GM23338 (cell line): ENCODE measurements around the gene MED27. TPM values are rescaled to one million over a fixed set of nuclear protein-coding genes. Genes with fewer than 3 reads are reported as not detected.

Experiments
- ATAC-seq: fragments of 200-7000 bp; cut with Tn5 transposase; 3 replicates; pipeline ENCODE4 v1.9.1; 2020
- DNase-seq: peaks from one replicate; pipeline ENCODE4 v3.0.0-alpha.2; 2015; ENCODE audit warnings: low spot score
- H2AFZ ChIP-seq: fragments of 200-600 bp; sonication (generic); 2 replicates; pipeline ENCODE4 v1.8.0; 2016; ENCODE audit warnings: antibody characterized with exemption, mild to moderate bottlenecking, moderate library complexity
- H3F3A ChIP-seq: fragments of 200-600 bp; sonication (generic); replicated peaks from 2 replicates; pipeline ENCODE4 v1.8.0; 2017; ENCODE audit warnings: antibody characterized with exemption, mixed run types, low read depth
- H3K27ac ChIP-seq: fragments of 200-600 bp; sonication (generic); 2 replicates; pipeline ENCODE4 v1.6.1; 2016; ENCODE audit warnings: low read depth
- H3K27me3 ChIP-seq: fragments of 200-600 bp; sonication (generic); 2 replicates; pipeline ENCODE4 v1.8.0; 2016; ENCODE audit warnings: mild to moderate bottlenecking, mixed run types, moderate library complexity; ENCODE audit not compliant: insufficient read depth
- H3K36me3 ChIP-seq: fragments of 200-600 bp; sonication (generic); 2 replicates; pipeline ENCODE4 v1.8.0; 2016; ENCODE audit warnings: mild to moderate bottlenecking; ENCODE audit not compliant: insufficient read depth
- H3K4me1 ChIP-seq: fragments of 200-600 bp; sonication (generic); 2 replicates; pipeline ENCODE4 v1.8.0; 2016; ENCODE audit warnings: mild to moderate bottlenecking, moderate library complexity; ENCODE audit not compliant: insufficient read depth
- H3K4me2 ChIP-seq: fragments of 200-600 bp; sonication (generic); 2 replicates; pipeline ENCODE4 v1.7.1; 2017; ENCODE audit warnings: mixed run types
- H3K4me3 ChIP-seq: fragments of 200-600 bp; sonication (generic); 2 replicates; pipeline ENCODE4 v1.6.1; 2016; ENCODE audit warnings: mixed run types
- H3K79me2 ChIP-seq: fragments of 200-600 bp; sonication (generic); replicated peaks from 2 replicates; pipeline ENCODE4 v1.8.0; 2017; ENCODE audit warnings: mild to moderate bottlenecking; ENCODE audit not compliant: insufficient read depth
- H3K9me2 ChIP-seq: fragments of 200-600 bp; sonication (generic); 2 replicates; pipeline ENCODE4 v1.8.0; 2017; ENCODE audit not compliant: insufficient read depth
- H4K20me1 ChIP-seq: fragments of 200-600 bp; sonication (generic); replicated peaks from 2 replicates; pipeline ENCODE4 v1.8.0; 2017; ENCODE audit warnings: mild to moderate bottlenecking; ENCODE audit not compliant: insufficient read depth
- H3K27ac Mint-ChIP-seq: 2 replicates; pipeline ENCODE4 v1.8.0; 2020; ENCODE audit warnings: inconsistent platforms, mild to moderate bottlenecking, moderate library complexity, mixed read lengths
- H3K27me3 Mint-ChIP-seq: 3 replicates; pipeline ENCODE4 v1.8.0; 2022; ENCODE audit warnings: low read depth, mild to moderate bottlenecking, moderate library complexity, mixed read lengths, inconsistent platforms; ENCODE audit not compliant: insufficient read depth, poor library complexity
- H3K36me3 Mint-ChIP-seq: 3 replicates; pipeline ENCODE4 v1.8.0; 2021; ENCODE audit warnings: low read depth, mild to moderate bottlenecking, inconsistent platforms, moderate library complexity, mixed read lengths
- H3K4me1 Mint-ChIP-seq: 3 replicates; pipeline ENCODE4 v1.8.0; 2020; ENCODE audit warnings: mild to moderate bottlenecking, inconsistent platforms, mixed read lengths
- H3K4me3 Mint-ChIP-seq: 3 replicates; pipeline ENCODE4 v1.8.0; 2021; ENCODE audit warnings: moderate library complexity, mild to moderate bottlenecking, inconsistent platforms, mixed read lengths
- H3K9me3 Mint-ChIP-seq: 3 replicates; pipeline ENCODE4 v1.8.0; 2020; ENCODE audit warnings: moderate library complexity, mild to moderate bottlenecking, inconsistent platforms, mixed read lengths
- CREB1 ChIP-seq: fragments of 250-450 bp; sonication (Bioruptor Pico); IDR thresholded peaks from 2 replicates; pipeline ENCODE4 v1.5.0; 2020; ENCODE audit warnings: low read depth, mild to moderate bottlenecking, moderate library complexity
- EZH2 ChIP-seq: fragments of 200-600 bp; sonication (generic); IDR thresholded peaks from one replicate; pipeline ENCODE4 v1.8.0; 2017; ENCODE audit warnings: antibody characterized with exemption, mild to moderate bottlenecking, low read depth; ENCODE audit not compliant: unreplicated experiment
- EZH2phosphoT487 ChIP-seq: fragments of 200-600 bp; sonication (generic); IDR thresholded peaks from one replicate; pipeline ENCODE4 v1.8.1; 2018; ENCODE audit warnings: antibody characterized with exemption; ENCODE audit not compliant: unreplicated experiment
- JUNB ChIP-seq: IDR thresholded peaks from one replicate; pipeline ENCODE4 v1.6.1; 2016; ENCODE audit warnings: antibody characterized with exemption; ENCODE audit not compliant: unreplicated experiment
- NANOG ChIP-seq: IDR thresholded peaks from 2 replicates; pipeline ENCODE4 v1.6.1; 2016; ENCODE audit warnings: antibody characterized with exemption, borderline replicate concordance
- POLR2AphosphoS5 ChIP-seq: IDR thresholded peaks from 2 replicates; pipeline ENCODE4 v1.6.1; 2016; ENCODE audit warnings: antibody characterized with exemption, low read depth
- STAT1 ChIP-seq: IDR thresholded peaks from one replicate; pipeline ENCODE4 v1.6.1; 2016; ENCODE audit warnings: antibody characterized with exemption; ENCODE audit not compliant: unreplicated experiment
- ZNF114 ChIP-seq: fragments of 250-450 bp; sonication (Bioruptor Pico); IDR thresholded peaks from 2 replicates; pipeline ENCODE4 v1.5.0; 2020; ENCODE audit warnings: mild to moderate bottlenecking, moderate library complexity
- ZNF331 ChIP-seq: fragments of 250-450 bp; sonication (Bioruptor Pico); IDR thresholded peaks from 2 replicates; pipeline ENCODE4 v1.5.0; 2020; ENCODE audit warnings: low read depth, mild to moderate bottlenecking, moderate library complexity
- polyA plus RNA-seq: library from polyadenylated mRNA; unstranded; fragments of >200 nt; fragmentation: Nextera tagmentation; extraction: Ambion mirVana; gene quantifications from 2 replicates; pipeline ENCODE4 v1.2.1, GENCODE V29; 2016
- total RNA-seq: library from RNA; depleted of rRNA; stranded (reverse); fragments of >200 nt; shearing (Covaris generic); gene quantifications from 2 replicates; pipeline ENCODE4 v1.2.3, GENCODE V29; 2014
- TF ChIP-seq, protein P1 (sequence below): IDR thresholded peaks from one replicate; pipeline ENCODE4 v1.6.1; 2018; ENCODE audit warnings: antibody characterized with exemption; ENCODE audit not compliant: unreplicated experiment
- TF ChIP-seq, protein P2 (sequence below): IDR thresholded peaks from 2 replicates; pipeline ENCODE4 v1.6.1; 2016; ENCODE audit warnings: antibody characterized with exemption
- TF ChIP-seq, protein P3 (sequence below): fragments of 250-450 bp; sonication (Bioruptor Pico); IDR thresholded peaks from 2 replicates; pipeline ENCODE4 v1.5.0; 2020; ENCODE audit warnings: mild to moderate bottlenecking, moderate library complexity
- TF ChIP-seq, protein P4 (sequence below), 2 experiments: fragments of 200-600 bp in 1 of 2; sonication (generic) in 1 of 2; conservative IDR thresholded peaks; 2 replicates each; pipeline versions ENCODE4 v1.5.1 to v1.6.1; 2016 to 2017; ENCODE audit warnings: antibody characterized with exemption in 2 of 2, low read depth in 2 of 2, mild to moderate bottlenecking in 2 of 2, moderate library complexity in 1 of 2

MED27 gene
- total and polyA plus RNA-seq, 2 experiments from 2014 or later = 30.6 to 35.0 TPM

DNA sequence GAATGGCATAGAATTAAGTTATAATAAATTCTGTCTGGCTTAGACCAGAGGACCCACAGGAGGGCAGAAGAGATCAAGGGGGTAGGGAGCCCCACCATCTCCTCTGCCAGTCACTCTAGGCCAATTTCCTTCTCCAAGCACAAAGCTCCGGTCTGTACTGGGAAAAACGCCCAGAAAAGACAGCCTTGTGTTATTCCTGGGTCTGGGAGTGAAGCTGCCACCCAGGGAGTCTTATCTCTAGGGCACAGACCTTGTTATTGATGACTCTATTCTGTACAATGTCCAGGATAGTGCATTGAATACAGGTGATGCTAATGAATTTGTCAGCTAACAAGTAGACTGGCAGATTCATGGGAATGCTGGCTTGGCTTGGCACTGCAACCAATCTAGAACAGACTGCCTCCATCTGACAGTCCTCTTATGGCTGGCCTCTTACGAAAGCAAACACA, 60.7 kb downstream of the MED27 start:
- H3K27me3 Mint-ChIP-seq = no peaks in the 10 kb centered on the region
- no peak for DNase-seq
- H3K4me3 Mint-ChIP-seq = no peak overlapping the region

More for the DNA sequence above, 60.7 kb downstream of the MED27 start:
- no peaks in the 10 kb centered on the region for H3K27me3 ChIP-seq
- peaks cover 4% of the 10 kb centered on the region; the same call in 1 of the 2 replicates for H4K20me1 ChIP-seq
- H3K27ac ChIP-seq = no peak overlapping the region
- H3K9me3 Mint-ChIP-seq = no peaks in the 10 kb centered on the region
- no peak overlapping the region for H2AFZ ChIP-seq
- TF ChIP-seq, protein P1, sequence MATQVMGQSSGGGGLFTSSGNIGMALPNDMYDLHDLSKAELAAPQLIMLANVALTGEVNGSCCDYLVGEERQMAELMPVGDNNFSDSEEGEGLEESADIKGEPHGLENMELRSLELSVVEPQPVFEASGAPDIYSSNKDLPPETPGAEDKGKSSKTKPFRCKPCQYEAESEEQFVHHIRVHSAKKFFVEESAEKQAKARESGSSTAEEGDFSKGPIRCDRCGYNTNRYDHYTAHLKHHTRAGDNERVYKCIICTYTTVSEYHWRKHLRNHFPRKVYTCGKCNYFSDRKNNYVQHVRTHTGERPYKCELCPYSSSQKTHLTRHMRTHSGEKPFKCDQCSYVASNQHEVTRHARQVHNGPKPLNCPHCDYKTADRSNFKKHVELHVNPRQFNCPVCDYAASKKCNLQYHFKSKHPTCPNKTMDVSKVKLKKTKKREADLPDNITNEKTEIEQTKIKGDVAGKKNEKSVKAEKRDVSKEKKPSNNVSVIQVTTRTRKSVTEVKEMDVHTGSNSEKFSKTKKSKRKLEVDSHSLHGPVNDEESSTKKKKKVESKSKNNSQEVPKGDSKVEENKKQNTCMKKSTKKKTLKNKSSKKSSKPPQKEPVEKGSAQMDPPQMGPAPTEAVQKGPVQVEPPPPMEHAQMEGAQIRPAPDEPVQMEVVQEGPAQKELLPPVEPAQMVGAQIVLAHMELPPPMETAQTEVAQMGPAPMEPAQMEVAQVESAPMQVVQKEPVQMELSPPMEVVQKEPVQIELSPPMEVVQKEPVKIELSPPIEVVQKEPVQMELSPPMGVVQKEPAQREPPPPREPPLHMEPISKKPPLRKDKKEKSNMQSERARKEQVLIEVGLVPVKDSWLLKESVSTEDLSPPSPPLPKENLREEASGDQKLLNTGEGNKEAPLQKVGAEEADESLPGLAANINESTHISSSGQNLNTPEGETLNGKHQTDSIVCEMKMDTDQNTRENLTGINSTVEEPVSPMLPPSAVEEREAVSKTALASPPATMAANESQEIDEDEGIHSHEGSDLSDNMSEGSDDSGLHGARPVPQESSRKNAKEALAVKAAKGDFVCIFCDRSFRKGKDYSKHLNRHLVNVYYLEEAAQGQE = no peak
- no peak for TF ChIP-seq ZNF114 (CRISPR knock-in tag)
- TF ChIP-seq, protein P2, sequence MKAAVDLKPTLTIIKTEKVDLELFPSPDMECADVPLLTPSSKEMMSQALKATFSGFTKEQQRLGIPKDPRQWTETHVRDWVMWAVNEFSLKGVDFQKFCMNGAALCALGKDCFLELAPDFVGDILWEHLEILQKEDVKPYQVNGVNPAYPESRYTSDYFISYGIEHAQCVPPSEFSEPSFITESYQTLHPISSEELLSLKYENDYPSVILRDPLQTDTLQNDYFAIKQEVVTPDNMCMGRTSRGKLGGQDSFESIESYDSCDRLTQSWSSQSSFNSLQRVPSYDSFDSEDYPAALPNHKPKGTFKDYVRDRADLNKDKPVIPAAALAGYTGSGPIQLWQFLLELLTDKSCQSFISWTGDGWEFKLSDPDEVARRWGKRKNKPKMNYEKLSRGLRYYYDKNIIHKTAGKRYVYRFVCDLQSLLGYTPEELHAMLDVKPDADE = no peak
- TF ChIP-seq EZH2phosphoT487 = no peak
- TF ChIP-seq, protein P3, sequence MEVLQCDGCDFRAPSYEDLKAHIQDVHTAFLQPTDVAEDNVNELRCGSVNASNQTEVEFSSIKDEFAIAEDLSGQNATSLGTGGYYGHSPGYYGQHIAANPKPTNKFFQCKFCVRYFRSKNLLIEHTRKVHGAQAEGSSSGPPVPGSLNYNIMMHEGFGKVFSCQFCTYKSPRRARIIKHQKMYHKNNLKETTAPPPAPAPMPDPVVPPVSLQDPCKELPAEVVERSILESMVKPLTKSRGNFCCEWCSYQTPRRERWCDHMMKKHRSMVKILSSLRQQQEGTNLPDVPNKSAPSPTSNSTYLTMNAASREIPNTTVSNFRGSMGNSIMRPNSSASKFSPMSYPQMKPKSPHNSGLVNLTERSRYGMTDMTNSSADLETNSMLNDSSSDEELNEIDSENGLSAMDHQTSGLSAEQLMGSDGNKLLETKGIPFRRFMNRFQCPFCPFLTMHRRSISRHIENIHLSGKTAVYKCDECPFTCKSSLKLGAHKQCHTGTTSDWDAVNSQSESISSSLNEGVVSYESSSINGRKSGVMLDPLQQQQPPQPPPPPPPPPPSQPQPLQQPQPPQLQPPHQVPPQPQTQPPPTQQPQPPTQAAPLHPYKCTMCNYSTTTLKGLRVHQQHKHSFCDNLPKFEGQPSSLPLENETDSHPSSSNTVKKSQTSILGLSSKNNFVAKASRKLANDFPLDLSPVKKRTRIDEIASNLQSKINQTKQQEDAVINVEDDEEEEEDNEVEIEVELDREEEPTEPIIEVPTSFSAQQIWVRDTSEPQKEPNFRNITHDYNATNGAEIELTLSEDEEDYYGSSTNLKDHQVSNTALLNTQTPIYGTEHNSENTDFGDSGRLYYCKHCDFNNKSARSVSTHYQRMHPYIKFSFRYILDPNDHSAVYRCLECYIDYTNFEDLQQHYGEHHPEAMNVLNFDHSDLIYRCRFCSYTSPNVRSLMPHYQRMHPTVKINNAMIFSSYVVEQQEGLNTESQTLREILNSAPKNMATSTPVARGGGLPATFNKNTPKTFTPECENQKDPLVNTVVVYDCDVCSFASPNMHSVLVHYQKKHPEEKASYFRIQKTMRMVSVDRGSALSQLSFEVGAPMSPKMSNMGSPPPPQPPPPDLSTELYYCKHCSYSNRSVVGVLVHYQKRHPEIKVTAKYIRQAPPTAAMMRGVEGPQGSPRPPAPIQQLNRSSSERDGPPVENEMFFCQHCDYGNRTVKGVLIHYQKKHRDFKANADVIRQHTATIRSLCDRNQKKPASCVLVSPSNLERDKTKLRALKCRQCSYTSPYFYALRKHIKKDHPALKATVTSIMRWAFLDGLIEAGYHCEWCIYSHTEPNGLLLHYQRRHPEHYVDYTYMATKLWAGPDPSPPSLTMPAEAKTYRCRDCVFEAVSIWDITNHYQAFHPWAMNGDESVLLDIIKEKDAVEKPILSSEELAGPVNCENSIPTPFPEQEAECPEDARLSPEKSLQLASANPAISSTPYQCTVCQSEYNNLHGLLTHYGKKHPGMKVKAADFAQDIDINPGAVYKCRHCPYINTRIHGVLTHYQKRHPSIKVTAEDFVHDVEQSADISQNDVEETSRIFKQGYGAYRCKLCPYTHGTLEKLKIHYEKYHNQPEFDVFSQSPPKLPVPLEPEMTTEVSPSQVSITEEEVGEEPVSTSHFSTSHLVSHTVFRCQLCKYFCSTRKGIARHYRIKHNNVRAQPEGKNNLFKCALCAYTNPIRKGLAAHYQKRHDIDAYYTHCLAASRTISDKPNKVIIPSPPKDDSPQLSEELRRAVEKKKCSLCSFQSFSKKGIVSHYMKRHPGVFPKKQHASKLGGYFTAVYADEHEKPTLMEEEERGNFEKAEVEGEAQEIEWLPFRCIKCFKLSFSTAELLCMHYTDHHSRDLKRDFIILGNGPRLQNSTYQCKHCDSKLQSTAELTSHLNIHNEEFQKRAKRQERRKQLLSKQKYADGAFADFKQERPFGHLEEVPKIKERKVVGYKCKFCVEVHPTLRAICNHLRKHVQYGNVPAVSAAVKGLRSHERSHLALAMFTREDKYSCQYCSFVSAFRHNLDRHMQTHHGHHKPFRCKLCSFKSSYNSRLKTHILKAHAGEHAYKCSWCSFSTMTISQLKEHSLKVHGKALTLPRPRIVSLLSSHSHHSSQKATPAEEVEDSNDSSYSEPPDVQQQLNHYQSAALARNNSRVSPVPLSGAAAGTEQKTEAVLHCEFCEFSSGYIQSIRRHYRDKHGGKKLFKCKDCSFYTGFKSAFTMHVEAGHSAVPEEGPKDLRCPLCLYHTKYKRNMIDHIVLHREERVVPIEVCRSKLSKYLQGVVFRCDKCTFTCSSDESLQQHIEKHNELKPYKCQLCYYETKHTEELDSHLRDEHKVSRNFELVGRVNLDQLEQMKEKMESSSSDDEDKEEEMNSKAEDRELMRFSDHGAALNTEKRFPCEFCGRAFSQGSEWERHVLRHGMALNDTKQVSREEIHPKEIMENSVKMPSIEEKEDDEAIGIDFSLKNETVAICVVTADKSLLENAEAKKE (CRISPR knock-in tag) = no peak
- no peak for TF ChIP-seq NANOG
- TF ChIP-seq EZH2 = no peak
- TF ChIP-seq POLR2AphosphoS5 = no peak
- TF ChIP-seq CREB1 (CRISPR knock-in tag) = no peak
- no peak for TF ChIP-seq ZNF331 (CRISPR knock-in tag)
- no peak for TF ChIP-seq STAT1
- TF ChIP-seq, protein P4, sequence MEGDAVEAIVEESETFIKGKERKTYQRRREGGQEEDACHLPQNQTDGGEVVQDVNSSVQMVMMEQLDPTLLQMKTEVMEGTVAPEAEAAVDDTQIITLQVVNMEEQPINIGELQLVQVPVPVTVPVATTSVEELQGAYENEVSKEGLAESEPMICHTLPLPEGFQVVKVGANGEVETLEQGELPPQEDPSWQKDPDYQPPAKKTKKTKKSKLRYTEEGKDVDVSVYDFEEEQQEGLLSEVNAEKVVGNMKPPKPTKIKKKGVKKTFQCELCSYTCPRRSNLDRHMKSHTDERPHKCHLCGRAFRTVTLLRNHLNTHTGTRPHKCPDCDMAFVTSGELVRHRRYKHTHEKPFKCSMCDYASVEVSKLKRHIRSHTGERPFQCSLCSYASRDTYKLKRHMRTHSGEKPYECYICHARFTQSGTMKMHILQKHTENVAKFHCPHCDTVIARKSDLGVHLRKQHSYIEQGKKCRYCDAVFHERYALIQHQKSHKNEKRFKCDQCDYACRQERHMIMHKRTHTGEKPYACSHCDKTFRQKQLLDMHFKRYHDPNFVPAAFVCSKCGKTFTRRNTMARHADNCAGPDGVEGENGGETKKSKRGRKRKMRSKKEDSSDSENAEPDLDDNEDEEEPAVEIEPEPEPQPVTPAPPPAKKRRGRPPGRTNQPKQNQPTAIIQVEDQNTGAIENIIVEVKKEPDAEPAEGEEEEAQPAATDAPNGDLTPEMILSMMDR (conservative IDR thresholded peaks at IDR 0.05; ENCODE audit: low read depth in 2 of 2) = no peak
- TF ChIP-seq JUNB = no peak
- H3K4me1 Mint-ChIP-seq = peaks cover 61% of the 10 kb centered on the region
- no peak for ATAC-seq
- peaks cover 58% of the 10 kb centered on the region for H3K79me2 ChIP-seq
- H3K9me2 ChIP-seq = no peaks in the 10 kb centered on the region
- no peaks in the 10 kb centered on the region for H3F3A ChIP-seq
- no peak overlapping the region for H3K27ac Mint-ChIP-seq
- H3K4me3 ChIP-seq = no peak overlapping the region
- no peaks in the 10 kb centered on the region for H3K36me3 Mint-ChIP-seq
- no peaks in the 10 kb centered on the region for H3K36me3 ChIP-seq
- no peak overlapping the region for H3K4me2 ChIP-seq
- H3K4me1 ChIP-seq = peaks cover 35% of the 10 kb centered on the region
